Testis (tissue), 5 donors: ENCODE results near the gene FRRS1L. TPM values are rescaled to one million over a fixed set of nuclear protein-coding genes. Genes with fewer than 3 reads are reported as not detected.

ENCODE experiments used
- DNase-seq: peaks from one replicate; pipeline ENCODE4 v3.0.0-alpha.2; 2019
- H3K27ac ChIP-seq, 2 donors: fragments of 200-600 bp; sonication (generic); one replicate each; pipeline ENCODE4 v1.5.1; 2019
- H3K27me3 ChIP-seq: fragments of 200-600 bp; sonication (generic); one replicate; pipeline ENCODE4 v1.5.1; 2019
- H3K36me3 ChIP-seq: fragments of 200-600 bp; sonication (generic); one replicate; pipeline ENCODE4 v1.5.1; 2017; ENCODE audit warnings: low read depth; ENCODE audit errors: missing control alignments
- H3K4me1 ChIP-seq: fragments of 200-600 bp; sonication (generic); one replicate; pipeline ENCODE4 v1.5.1; 2019
- H3K4me3 ChIP-seq, 2 donors: fragments of 200-600 bp; sonication (generic); one replicate each; pipeline ENCODE4 v1.5.1; 2017 to 2019
- H3K9me3 ChIP-seq: fragments of 200-600 bp; sonication (generic); one replicate; pipeline ENCODE4 v1.5.1; 2017
- CTCF ChIP-seq, 3 experiments: fragments of 450-650 bp in 2 of 3; fragments of 200-600 bp in 1 of 3; sonication (generic) in 1 of 3; IDR thresholded peaks; one replicate each; pipeline ENCODE4 v1.5.1; 2016 to 2019; ENCODE audit warnings: antibody characterized with exemption in 3 of 3, mild to moderate bottlenecking in 2 of 3, moderate library complexity in 1 of 3
- POLR2A ChIP-seq: fragments of 450-650 bp; IDR thresholded peaks from one replicate; pipeline ENCODE4 v1.6.1; 2017; ENCODE audit warnings: antibody characterized with exemption, mild to moderate bottlenecking, moderate library complexity
- WGBS, 2 donors: methylation state at CpG; one replicate each; pipeline ENCODE4 v1.1.5; 2018; 5-methylcytosine and 5-hydroxymethylcytosine counted together
- intact Hi-C: fragments of 100-400 bp; cut with DNase I; formaldehyde crosslinking; loops from one replicate; pipeline ENCODE4 v1.15.1; 2023; ENCODE audit warnings: low total_unique reads
- long read RNA-seq, 2 donors: transcript quantifications; one replicate each; lab custom pipeline, GENCODE V29; 2026
- polyA plus RNA-seq: library from polyadenylated mRNA; stranded (reverse); fragments of 350-450 nt; fragmentation: Illumina TruSeq; extraction: RNeasy Lipid Tissue Mini Kit (QIAGEN cat#74804); gene quantifications from one replicate; pipeline ENCODE4 v1.2.3, GENCODE V29; 2014; ENCODE audit warnings: low read depth, low replicate concordance; ENCODE audit not compliant: insufficient read depth
- total RNA-seq, 2 donors: library from RNA; depleted of rRNA; stranded (reverse); fragments of >200 nt; gene quantifications; one replicate each; pipeline ENCODE4 v1.2.3, GENCODE V29; 2016

The FRRS1L gene
- total RNA-seq, result 1 to 10 TPM; 5.3 to 9.3 TPM
- polyA plus RNA-seq, result 6.0 TPM
- long read RNA-seq, donor 1, full-length matches to known transcripts, result 2 of 2 reads
- long read RNA-seq, donor 1, partial matches to known transcripts, result 0 of 2 reads
- long read RNA-seq, donor 1, other reads (novel, unspliced or antisense), result 0 of 2 reads
- long read RNA-seq, donor 2, partial matches to known transcripts, result 0 of 1 reads
- long read RNA-seq, donor 2, other reads (novel, unspliced or antisense), result 0 of 1 reads

GRCh38 chr9:109166771-109167601 lies at the start of gene FRRS1L:
Gene FRRS1L (minus strand): TSS chr9:109167249. CDS start chr9:109167138, 111 bp downstream.
- no peaks in the 10 kb centered on the region for H3K9me3 ChIP-seq
- 2 to 5% methylated on average over 31 to 49 of the region's 86 CpGs for WGBS, 2 donors
- H3K27me3 ChIP-seq, result no peaks in the 10 kb centered on the region
- intact Hi-C loops, result no loop called here
- no peak within 1 kb of the TSS for H3K27ac ChIP-seq
- peak within 1 kb of the TSS; percentile 51 to 55 for H3K4me3 ChIP-seq
- TF ChIP-seq CTCF (IDR thresholded peaks at IDR 0.05) (no peak), POLR2A (no peak)
- H3K4me1 ChIP-seq, result no peaks in the 10 kb centered on the region
- DNase-seq, result peak; percentile 45
- no peaks in the 10 kb centered on the region for H3K36me3 ChIP-seq

GRCh38 chr9:109214414-109214813 lies 47.4 kb upstream of the FRRS1L start:
- Histone ChIP-seq H3K27ac (no peak overlapping the region), H3K4me3 (no peak overlapping the region), H3K27me3 (no peaks in the 10 kb centered on the region), H3K36me3 (no peaks in the 10 kb centered on the region), H3K4me1 (no peaks in the 10 kb centered on the region), H3K9me3 (no peaks in the 10 kb centered on the region)
- no peak for TF ChIP-seq CTCF (IDR thresholded peaks at IDR 0.05)
- TF ChIP-seq POLR2A, result no peak
- DNase-seq, result no peak
- WGBS, 2 donors, result 94 to 95% methylated on average over 6 of the region's 6 CpGs
- intact Hi-C loops, result no loop called here

GRCh38 chr9:109213285-109214121 lies 46.5 kb upstream of the FRRS1L start:
- H3K4me1 ChIP-seq, result no peaks in the 10 kb centered on the region

GRCh38 chr9:109212768-109213167 lies 45.7 kb upstream of the FRRS1L start:
- Histone ChIP-seq H3K27me3 (no peaks in the 10 kb centered on the region), H3K36me3 (no peaks in the 10 kb centered on the region), H3K27ac (no peak overlapping the region), H3K4me1 (no peaks in the 10 kb centered on the region), H3K9me3 (no peaks in the 10 kb centered on the region), H3K4me3 (no peak overlapping the region)
- no peak for DNase-seq
- WGBS, 2 donors, result 39 to 52% methylated on average over 4 of the region's 4 CpGs
- intact Hi-C loops, result no loop called here
- TF ChIP-seq CTCF (IDR thresholded peaks at IDR 0.05), result no peak

More at GRCh38 chr9:109213285-109214121, 46.5 kb upstream of the FRRS1L start:
- Histone ChIP-seq H3K4me3 (no peak overlapping the region), H3K27ac (no peak overlapping the region), H3K27me3 (no peaks in the 10 kb centered on the region), H3K36me3 (no peaks in the 10 kb centered on the region), H3K9me3 (no peaks in the 10 kb centered on the region)
- intact Hi-C loops, result no loop called here
- DNase-seq, result no peak
- TF ChIP-seq POLR2A (no peak), CTCF (IDR thresholded peaks at IDR 0.05) (no peak)
- WGBS, 2 donors, result 60 to 62% methylated on average over 11 of the region's 11 CpGs
